ENCODE data around the gene RND2.
A peak's percentile ranks its signal among the peaks of the same experiment; 100 is the strongest.
"Not testable (repeated sequence)": the region's sequence is repeated elsewhere in the genome, so short reads cannot be mapped to it uniquely, and the experiment has no call there.

RND2 gene

GRCh38 chr17:43024407-43025289 lies at the start of gene RND2:
Gene RND2 (plus strand): TSS chr17:43025231. CDS start chr17:43025348, 117 bp downstream.
- peak within 1 kb of the TSS; percentile 85 for H3K4me3 Mint-ChIP-seq
- H3K9me3 Mint-ChIP-seq: no peaks in the 10 kb centered on the region
- peaks cover 2% of the 10 kb centered on the region for H3K27me3 Mint-ChIP-seq
- peak; percentile 86 for DNase-seq
- H3K4me1 Mint-ChIP-seq (ENCODE audit: low read depth): peaks cover 25% of the 10 kb centered on the region
- H3K36me3 Mint-ChIP-seq (ENCODE audit: low read depth): no peaks in the 10 kb centered on the region
- H3K27ac Mint-ChIP-seq: peak within 1 kb of the TSS; percentile 90

- no peaks in the 10 kb centered on the region for H3K27me3 Mint-ChIP-seq
- H3K4me1 Mint-ChIP-seq (ENCODE audit: low read depth): peaks cover 13% of the 10 kb centered on the region
- peaks cover 3% of the 10 kb centered on the region for H3K36me3 Mint-ChIP-seq (ENCODE audit: low read depth)
- DNase-seq: no peak
- no peak overlapping the region for H3K27ac Mint-ChIP-seq
- no peak overlapping the region for H3K4me3 Mint-ChIP-seq
- H3K9me3 Mint-ChIP-seq: no peaks in the 10 kb centered on the region
Measured at GRCh38 chr17:42975265-42975664, 49.8 kb upstream of the RND2 start.

GRCh38 chr17:42975701-42976100 lies 49.3 kb upstream of the RND2 start:
- not testable (repeated sequence) for H3K27me3 Mint-ChIP-seq; DNase-seq; H3K9me3 Mint-ChIP-seq; H3K4me3 Mint-ChIP-seq; H3K27ac Mint-ChIP-seq; H3K36me3 Mint-ChIP-seq (ENCODE audit: low read depth)
- H3K4me1 Mint-ChIP-seq (ENCODE audit: low read depth): peaks cover 15% of the 10 kb centered on the region

- no peaks in the 10 kb centered on the region for H3K9me3 Mint-ChIP-seq
- H3K4me3 Mint-ChIP-seq: peak within 1 kb of the TSS; percentile 99
- peaks cover 38% of the 10 kb centered on the region for H3K4me1 Mint-ChIP-seq (ENCODE audit: low read depth)
- DNase-seq: no peak
- H3K36me3 Mint-ChIP-seq (ENCODE audit: low read depth): peaks cover 36% of the 10 kb centered on the region
- H3K27ac Mint-ChIP-seq: peak within 1 kb of the TSS; percentile 99
- H3K27me3 Mint-ChIP-seq: no peaks in the 10 kb centered on the region
Measured at GRCh38 chr17:42979511-42980273, 45.3 kb upstream of the RND2 start, which contains the start of gene PTGES3L. Gene PTGES3L (minus strand): TSS chr17:42980080. CDS start chr17:42980053, 27 bp downstream.

GRCh38 chr17:42980274-42980765 lies 44.7 kb upstream of the RND2 start, which contains the start of gene RUNDC1:
Gene RUNDC1 (plus strand): TSS chr17:42980565. CDS start chr17:42980577, 12 bp downstream.
- DNase-seq: peak; percentile 95
- Mint-ChIP-seq H3K27me3 (no peaks in the 10 kb centered on the region), H3K36me3 (ENCODE audit: low read depth) (peaks cover 42% of the 10 kb centered on the region), H3K27ac (peak within 1 kb of the TSS; percentile 99), H3K4me1 (ENCODE audit: low read depth) (peaks cover 42% of the 10 kb centered on the region), H3K4me3 (peak within 1 kb of the TSS; percentile 99), H3K9me3 (no peaks in the 10 kb centered on the region)

- Mint-ChIP-seq H3K4me1 (ENCODE audit: low read depth) (peaks cover 43% of the 10 kb centered on the region), H3K9me3 (no peaks in the 10 kb centered on the region), H3K27ac (peak overlapping the region; percentile 99), H3K27me3 (no peaks in the 10 kb centered on the region), H3K4me3 (peak overlapping the region; percentile 99), H3K36me3 (ENCODE audit: low read depth) (peaks cover 47% of the 10 kb centered on the region)
- peak; percentile 71 for DNase-seq
Measured at GRCh38 chr17:42980766-42981397, 44.1 kb upstream of the RND2 start.

- H3K27ac Mint-ChIP-seq: peak overlapping the region; percentile 76
- peaks cover 43% of the 10 kb centered on the region for H3K4me1 Mint-ChIP-seq (ENCODE audit: low read depth)
- no peak for DNase-seq
- H3K9me3 Mint-ChIP-seq: no peaks in the 10 kb centered on the region
- no peaks in the 10 kb centered on the region for H3K27me3 Mint-ChIP-seq
- H3K4me3 Mint-ChIP-seq: peak overlapping the region; percentile 99
- peaks cover 60% of the 10 kb centered on the region for H3K36me3 Mint-ChIP-seq (ENCODE audit: low read depth)
Measured at GRCh38 chr17:42982266-42982665, 42.8 kb upstream of the RND2 start.

GRCh38 chr17:42985225-42985624 lies 39.8 kb upstream of the RND2 start:
- DNase-seq: no peak

GRCh38 chr17:42989141-42989540 lies 35.9 kb upstream of the RND2 start:
- peaks cover 95% of the 10 kb centered on the region for H3K36me3 Mint-ChIP-seq (ENCODE audit: low read depth)
- no peaks in the 10 kb centered on the region for H3K9me3 Mint-ChIP-seq
- DNase-seq: no peak
- no peak overlapping the region for H3K27ac Mint-ChIP-seq
- peaks cover 10% of the 10 kb centered on the region for H3K4me1 Mint-ChIP-seq (ENCODE audit: low read depth)
- H3K4me3 Mint-ChIP-seq: no peak overlapping the region
- H3K27me3 Mint-ChIP-seq: no peaks in the 10 kb centered on the region

More at GRCh38 chr17:42985225-42985624, 39.8 kb upstream of the RND2 start:
- Mint-ChIP-seq H3K27me3 (no peaks in the 10 kb centered on the region), H3K9me3 (no peaks in the 10 kb centered on the region), H3K4me3 (no peak overlapping the region), H3K4me1 (ENCODE audit: low read depth) (peaks cover 30% of the 10 kb centered on the region), H3K36me3 (ENCODE audit: low read depth) (peaks cover 85% of the 10 kb centered on the region), H3K27ac (no peak overlapping the region)

- H3K36me3 Mint-ChIP-seq (ENCODE audit: low read depth): peaks cover 94% of the 10 kb centered on the region
- no peaks in the 10 kb centered on the region for H3K27me3 Mint-ChIP-seq
- peaks cover 5% of the 10 kb centered on the region for H3K4me1 Mint-ChIP-seq (ENCODE audit: low read depth)
- H3K27ac Mint-ChIP-seq: peak overlapping the region; percentile 49
- no peak for DNase-seq
- H3K4me3 Mint-ChIP-seq: no peak overlapping the region
- H3K9me3 Mint-ChIP-seq: no peaks in the 10 kb centered on the region
Measured at GRCh38 chr17:42989726-42990652, 35.0 kb upstream of the RND2 start.

- H3K27ac Mint-ChIP-seq: no peak overlapping the region
- H3K36me3 Mint-ChIP-seq (ENCODE audit: low read depth): peaks cover 83% of the 10 kb centered on the region
- no peak for DNase-seq
- H3K4me3 Mint-ChIP-seq: no peak overlapping the region
- H3K9me3 Mint-ChIP-seq: no peaks in the 10 kb centered on the region
- no peaks in the 10 kb centered on the region for H3K4me1 Mint-ChIP-seq (ENCODE audit: low read depth)
- no peaks in the 10 kb centered on the region for H3K27me3 Mint-ChIP-seq
Measured at GRCh38 chr17:42991471-42991870, 33.6 kb upstream of the RND2 start.

GRCh38 chr17:42992872-42993271 lies 32.2 kb upstream of the RND2 start:
- Mint-ChIP-seq H3K27ac (no peak overlapping the region), H3K4me1 (ENCODE audit: low read depth) (peaks cover 10% of the 10 kb centered on the region), H3K9me3 (no peaks in the 10 kb centered on the region), H3K4me3 (no peak overlapping the region), H3K36me3 (ENCODE audit: low read depth) (peaks cover 71% of the 10 kb centered on the region), H3K27me3 (no peaks in the 10 kb centered on the region)
- DNase-seq: no peak

- peaks cover 68% of the 10 kb centered on the region for H3K36me3 Mint-ChIP-seq (ENCODE audit: low read depth)
- not testable (repeated sequence) for H3K9me3 Mint-ChIP-seq, DNase-seq, H3K4me3 Mint-ChIP-seq, H3K27me3 Mint-ChIP-seq, H3K27ac Mint-ChIP-seq
- H3K4me1 Mint-ChIP-seq (ENCODE audit: low read depth): peaks cover 12% of the 10 kb centered on the region
Measured at GRCh38 chr17:42993913-42994312, 31.1 kb upstream of the RND2 start.

Measured in activated T-cell treated with anti-CD3 and anti-CD28 coated beads, Interleukin-2, amount 50 U/mL, for 24 hours (primary cell).